ENCODE results near the gene DCAKD. TPM values are rescaled to one million over a fixed set of nuclear protein-coding genes. Genes with fewer than 3 reads are reported as not detected.

Gene DCAKD
- total and polyA plus RNA-seq, 10 of the 15 experiments (the other 5 are each of a cell fraction or from before 2014, with no cell fraction given) = 11.6 to 62.7 (median 38.3) TPM

DNA sequence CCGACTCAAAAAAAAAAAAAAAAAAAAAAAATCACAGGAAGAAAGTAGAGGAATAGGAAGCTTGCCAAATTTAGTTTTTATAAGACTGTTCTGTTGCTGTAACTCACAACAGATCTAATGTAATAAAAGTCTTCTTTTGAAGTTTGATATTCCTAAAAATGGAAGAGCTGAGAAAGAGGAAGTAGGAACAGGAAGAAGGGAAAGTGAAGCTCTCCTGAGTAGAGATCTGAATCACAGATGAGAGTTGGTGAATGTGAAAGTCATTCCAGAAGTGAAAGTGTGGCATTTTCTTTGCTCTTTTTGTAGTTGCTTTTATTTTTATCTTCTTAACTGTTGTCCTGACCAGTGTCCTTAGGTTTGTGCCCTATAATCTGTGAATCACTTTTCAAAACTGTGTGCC lies 11.8 kb upstream of the DCAKD start (continued):
- TF ChIP-seq, protein P1, sequence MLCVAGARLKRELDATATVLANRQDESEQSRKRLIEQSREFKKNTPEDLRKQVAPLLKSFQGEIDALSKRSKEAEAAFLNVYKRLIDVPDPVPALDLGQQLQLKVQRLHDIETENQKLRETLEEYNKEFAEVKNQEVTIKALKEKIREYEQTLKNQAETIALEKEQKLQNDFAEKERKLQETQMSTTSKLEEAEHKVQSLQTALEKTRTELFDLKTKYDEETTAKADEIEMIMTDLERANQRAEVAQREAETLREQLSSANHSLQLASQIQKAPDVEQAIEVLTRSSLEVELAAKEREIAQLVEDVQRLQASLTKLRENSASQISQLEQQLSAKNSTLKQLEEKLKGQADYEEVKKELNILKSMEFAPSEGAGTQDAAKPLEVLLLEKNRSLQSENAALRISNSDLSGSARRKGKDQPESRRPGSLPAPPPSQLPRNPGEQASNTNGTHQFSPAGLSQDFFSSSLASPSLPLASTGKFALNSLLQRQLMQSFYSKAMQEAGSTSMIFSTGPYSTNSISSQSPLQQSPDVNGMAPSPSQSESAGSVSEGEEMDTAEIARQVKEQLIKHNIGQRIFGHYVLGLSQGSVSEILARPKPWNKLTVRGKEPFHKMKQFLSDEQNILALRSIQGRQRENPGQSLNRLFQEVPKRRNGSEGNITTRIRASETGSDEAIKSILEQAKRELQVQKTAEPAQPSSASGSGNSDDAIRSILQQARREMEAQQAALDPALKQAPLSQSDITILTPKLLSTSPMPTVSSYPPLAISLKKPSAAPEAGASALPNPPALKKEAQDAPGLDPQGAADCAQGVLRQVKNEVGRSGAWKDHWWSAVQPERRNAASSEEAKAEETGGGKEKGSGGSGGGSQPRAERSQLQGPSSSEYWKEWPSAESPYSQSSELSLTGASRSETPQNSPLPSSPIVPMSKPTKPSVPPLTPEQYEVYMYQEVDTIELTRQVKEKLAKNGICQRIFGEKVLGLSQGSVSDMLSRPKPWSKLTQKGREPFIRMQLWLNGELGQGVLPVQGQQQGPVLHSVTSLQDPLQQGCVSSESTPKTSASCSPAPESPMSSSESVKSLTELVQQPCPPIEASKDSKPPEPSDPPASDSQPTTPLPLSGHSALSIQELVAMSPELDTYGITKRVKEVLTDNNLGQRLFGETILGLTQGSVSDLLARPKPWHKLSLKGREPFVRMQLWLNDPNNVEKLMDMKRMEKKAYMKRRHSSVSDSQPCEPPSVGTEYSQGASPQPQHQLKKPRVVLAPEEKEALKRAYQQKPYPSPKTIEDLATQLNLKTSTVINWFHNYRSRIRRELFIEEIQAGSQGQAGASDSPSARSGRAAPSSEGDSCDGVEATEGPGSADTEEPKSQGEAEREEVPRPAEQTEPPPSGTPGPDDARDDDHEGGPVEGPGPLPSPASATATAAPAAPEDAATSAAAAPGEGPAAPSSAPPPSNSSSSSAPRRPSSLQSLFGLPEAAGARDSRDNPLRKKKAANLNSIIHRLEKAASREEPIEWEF (IDR thresholded peaks at IDR 0.05; ENCODE audit: insufficient replicate concordance, low read depth, low read length) = no peak
- TF ChIP-seq HDAC6 (IDR thresholded peaks at IDR 0.05; ENCODE audit: unreplicated experiment) (no peak), ZNF274 (IDR thresholded peaks at IDR 0.05; ENCODE audit: insufficient read depth, insufficient read length) (no peak), SP1 (IDR thresholded peaks at IDR 0.05; ENCODE audit: low read depth, low read length) (peak; percentile 67), RB1 (IDR thresholded peaks at IDR 0.05; ENCODE audit: borderline replicate concordance) (no peak), FOXK2 (IDR thresholded peaks at IDR 0.05) (no peak; the same call in 1 of the 2 replicates), YY1 (IDR thresholded peaks at IDR 0.05; ENCODE audit: low read depth, low read length) (no peak), NR2F1 (conservative IDR thresholded peaks at IDR 0.05) (peak; percentile 47; the same call in 1 of the 2 replicates), SUPT20H (IDR thresholded peaks at IDR 0.05; ENCODE audit: borderline replicate concordance, control insufficient read depth, low read depth, low read length) (no peak), EED (IDR thresholded peaks at IDR 0.05; ENCODE audit: low read depth) (peak; percentile 100), NFXL1 (IDR thresholded peaks at IDR 0.05; ENCODE audit: borderline replicate concordance) (no peak), TAF1 (IDR thresholded peaks at IDR 0.05; ENCODE audit: borderline replicate concordance, low read depth, low read length) (no peak), SMC3 (IDR thresholded peaks at IDR 0.05; ENCODE audit: borderline replicate concordance, low read length) (no peak), TARDBP (IDR thresholded peaks at IDR 0.05; ENCODE audit: borderline replicate concordance) (no peak), RCOR1 (conservative IDR thresholded peaks at IDR 0.05; ENCODE audit: low read depth, low read length) (no peak), EZH2 (IDR thresholded peaks at IDR 0.05; ENCODE audit: borderline replicate concordance, control insufficient read depth, low read depth, low read length) (no peak), JUND (IDR thresholded peaks at IDR 0.05; ENCODE audit: low read depth, low read length) (peak; percentile 88), STAT3 (IDR thresholded peaks at IDR 0.05; ENCODE audit: low read depth, low read length) (no peak), BACH1 (IDR thresholded peaks at IDR 0.05; ENCODE audit: borderline replicate concordance) (peak; percentile 82; the same call in 1 of the 2 replicates)
- TF ChIP-seq, protein P2, sequence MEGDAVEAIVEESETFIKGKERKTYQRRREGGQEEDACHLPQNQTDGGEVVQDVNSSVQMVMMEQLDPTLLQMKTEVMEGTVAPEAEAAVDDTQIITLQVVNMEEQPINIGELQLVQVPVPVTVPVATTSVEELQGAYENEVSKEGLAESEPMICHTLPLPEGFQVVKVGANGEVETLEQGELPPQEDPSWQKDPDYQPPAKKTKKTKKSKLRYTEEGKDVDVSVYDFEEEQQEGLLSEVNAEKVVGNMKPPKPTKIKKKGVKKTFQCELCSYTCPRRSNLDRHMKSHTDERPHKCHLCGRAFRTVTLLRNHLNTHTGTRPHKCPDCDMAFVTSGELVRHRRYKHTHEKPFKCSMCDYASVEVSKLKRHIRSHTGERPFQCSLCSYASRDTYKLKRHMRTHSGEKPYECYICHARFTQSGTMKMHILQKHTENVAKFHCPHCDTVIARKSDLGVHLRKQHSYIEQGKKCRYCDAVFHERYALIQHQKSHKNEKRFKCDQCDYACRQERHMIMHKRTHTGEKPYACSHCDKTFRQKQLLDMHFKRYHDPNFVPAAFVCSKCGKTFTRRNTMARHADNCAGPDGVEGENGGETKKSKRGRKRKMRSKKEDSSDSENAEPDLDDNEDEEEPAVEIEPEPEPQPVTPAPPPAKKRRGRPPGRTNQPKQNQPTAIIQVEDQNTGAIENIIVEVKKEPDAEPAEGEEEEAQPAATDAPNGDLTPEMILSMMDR (IDR thresholded peaks at IDR 0.05 in 2 of 3, conservative IDR thresholded peaks at IDR 0.05 in 1 of 3; ENCODE audit: control insufficient read depth in 2 of 3, extremely low read depth in 1 of 3, insufficient read depth in 1 of 3, low read depth in 3 of 3, low read length in 3 of 3) = no peak
- TF ChIP-seq, protein P3, sequence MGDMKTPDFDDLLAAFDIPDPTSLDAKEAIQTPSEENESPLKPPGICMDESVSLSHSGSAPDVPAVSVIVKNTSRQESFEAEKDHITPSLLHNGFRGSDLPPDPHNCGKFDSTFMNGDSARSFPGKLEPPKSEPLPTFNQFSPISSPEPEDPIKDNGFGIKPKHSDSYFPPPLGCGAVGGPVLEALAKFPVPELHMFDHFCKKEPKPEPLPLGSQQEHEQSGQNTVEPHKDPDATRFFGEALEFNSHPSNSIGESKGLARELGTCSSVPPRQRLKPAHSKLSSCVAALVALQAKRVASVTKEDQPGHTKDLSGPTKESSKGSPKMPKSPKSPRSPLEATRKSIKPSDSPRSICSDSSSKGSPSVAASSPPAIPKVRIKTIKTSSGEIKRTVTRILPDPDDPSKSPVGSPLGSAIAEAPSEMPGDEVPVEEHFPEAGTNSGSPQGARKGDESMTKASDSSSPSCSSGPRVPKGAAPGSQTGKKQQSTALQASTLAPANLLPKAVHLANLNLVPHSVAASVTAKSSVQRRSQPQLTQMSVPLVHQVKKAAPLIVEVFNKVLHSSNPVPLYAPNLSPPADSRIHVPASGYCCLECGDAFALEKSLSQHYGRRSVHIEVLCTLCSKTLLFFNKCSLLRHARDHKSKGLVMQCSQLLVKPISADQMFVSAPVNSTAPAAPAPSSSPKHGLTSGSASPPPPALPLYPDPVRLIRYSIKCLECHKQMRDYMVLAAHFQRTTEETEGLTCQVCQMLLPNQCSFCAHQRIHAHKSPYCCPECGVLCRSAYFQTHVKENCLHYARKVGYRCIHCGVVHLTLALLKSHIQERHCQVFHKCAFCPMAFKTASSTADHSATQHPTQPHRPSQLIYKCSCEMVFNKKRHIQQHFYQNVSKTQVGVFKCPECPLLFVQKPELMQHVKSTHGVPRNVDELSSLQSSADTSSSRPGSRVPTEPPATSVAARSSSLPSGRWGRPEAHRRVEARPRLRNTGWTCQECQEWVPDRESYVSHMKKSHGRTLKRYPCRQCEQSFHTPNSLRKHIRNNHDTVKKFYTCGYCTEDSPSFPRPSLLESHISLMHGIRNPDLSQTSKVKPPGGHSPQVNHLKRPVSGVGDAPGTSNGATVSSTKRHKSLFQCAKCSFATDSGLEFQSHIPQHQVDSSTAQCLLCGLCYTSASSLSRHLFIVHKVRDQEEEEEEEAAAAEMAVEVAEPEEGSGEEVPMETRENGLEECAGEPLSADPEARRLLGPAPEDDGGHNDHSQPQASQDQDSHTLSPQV (IDR thresholded peaks at IDR 0.05) = no peak
